HEK293 (cell line): ENCODE results near the gene MARCKSL1.

Experiments used
- CTCF ChIA-PET: fragments of 350-600 bp; formaldehyde crosslinking; extraction: SDS; loops from one replicate; lab custom pipeline; 2021; ENCODE audit warnings: antibody characterized with exemption; lab: Yijun Ruan, JAX
- POLR2A ChIA-PET: fragments of 300-600 bp; formaldehyde crosslinking; extraction: SDS; loops from one replicate; lab custom pipeline; 2020; ENCODE audit warnings: antibody characterized with exemption, inconsistent platforms; lab: Yijun Ruan, JAX
- H3K27ac ChIP-seq: fragments of 200-500 bp; sonication (Bioruptor generic); 2 replicates; pipeline ENCODE4 v1.5.1; 2014; ENCODE audit warnings: low read depth, low read length, control low read depth, inconsistent platforms; ENCODE audit errors: extremely low read depth
- H3K36me3 ChIP-seq, 2 experiments: fragments of 200-500 bp in 1 of 2; sonication (Bioruptor generic) in 1 of 2; 1 replicate in 1 of 2; 2 replicates in 1 of 2; pipeline ENCODE4 v1.5.1; 2014 to 2017; ENCODE audit warnings: inconsistent platforms in 2 of 2, low read length in 2 of 2; ENCODE audit not compliant: control insufficient read depth in 2 of 2, insufficient read depth in 1 of 2
- H3K4me1 ChIP-seq: fragments of 200-500 bp; sonication (Bioruptor generic); 2 replicates; pipeline ENCODE4 v1.5.1; 2014; ENCODE audit warnings: mild to moderate bottlenecking, low read length, inconsistent platforms; ENCODE audit not compliant: control insufficient read depth, insufficient read depth
- H3K4me3 ChIP-seq: 2 replicates; pipeline ENCODE4 v1.5.1; 2011; ENCODE audit warnings: low read depth, mild to moderate bottlenecking, control low read depth, low read length, moderate library complexity
- H3K9me3 ChIP-seq: fragments of 200-500 bp; sonication (Bioruptor generic); 2 replicates; pipeline ENCODE4 v1.5.1; 2014; ENCODE audit warnings: low read depth, low read length, inconsistent platforms; ENCODE audit not compliant: control insufficient read depth, insufficient read depth
- HOXC10 ChIP-seq: sonication (generic); formaldehyde crosslinking; IDR thresholded peaks from 2 replicates; pipeline ENCODE4 v1.8.1; 2023; ENCODE audit warnings: mild to moderate bottlenecking, missing genetic modification reagents
- OSR2 ChIP-seq: fragments of 450-650 bp; formaldehyde crosslinking; IDR thresholded peaks from 2 replicates; pipeline ENCODE4 v1.5.1; 2016; ENCODE audit warnings: missing biosample characterization, missing genetic modification characterization
- ZNF121 ChIP-seq: fragments of 450-650 bp; formaldehyde crosslinking; IDR thresholded peaks from 2 replicates; pipeline ENCODE4 v1.5.1; 2016; ENCODE audit warnings: missing biosample characterization, missing genetic modification characterization
- ZNF214 ChIP-seq: fragments of 450-650 bp; formaldehyde crosslinking; IDR thresholded peaks from 2 replicates; pipeline ENCODE4 v1.5.1; 2017; ENCODE audit warnings: missing biosample characterization, mild to moderate bottlenecking, missing genetic modification characterization, borderline replicate concordance
- ZNF366 ChIP-seq: fragments of 450-650 bp; formaldehyde crosslinking; conservative IDR thresholded peaks from 2 replicates; pipeline ENCODE4 v1.5.1; 2016; ENCODE audit warnings: missing biosample characterization, missing genetic modification characterization
- ZNF404 ChIP-seq: fragments of 450-650 bp; formaldehyde crosslinking; IDR thresholded peaks from 2 replicates; pipeline ENCODE4 v1.5.1; 2017; ENCODE audit warnings: missing biosample characterization, missing genetic modification characterization
- ZNF449 ChIP-seq: fragments of 450-650 bp; formaldehyde crosslinking; IDR thresholded peaks from 2 replicates; pipeline ENCODE4 v1.5.1; 2017; ENCODE audit warnings: missing biosample characterization, mild to moderate bottlenecking, missing genetic modification characterization, moderate library complexity
- ZNF518A ChIP-seq: fragments of 450-650 bp; formaldehyde crosslinking; conservative IDR thresholded peaks from 2 replicates; pipeline ENCODE4 v1.5.1; 2016; ENCODE audit warnings: low read depth, missing biosample characterization, missing genetic modification characterization
- ZNF776 ChIP-seq: fragments of 450-650 bp; formaldehyde crosslinking; IDR thresholded peaks from 2 replicates; pipeline ENCODE4 v1.5.0; 2017; ENCODE audit warnings: missing biosample characterization, missing genetic modification characterization, borderline replicate concordance
- ZNF791 ChIP-seq: fragments of 450-650 bp; formaldehyde crosslinking; IDR thresholded peaks from 2 replicates; pipeline ENCODE4 v1.5.1; 2016; ENCODE audit warnings: missing biosample characterization, missing genetic modification characterization
- TF ChIP-seq, protein P1 (sequence below): fragments of 450-650 bp; formaldehyde crosslinking; IDR thresholded peaks from 2 replicates; pipeline ENCODE4 v1.5.1; 2017; ENCODE audit warnings: missing biosample characterization, missing genetic modification characterization
- TF ChIP-seq, protein P2 (sequence below): fragments of 450-650 bp; formaldehyde crosslinking; IDR thresholded peaks from 2 replicates; pipeline ENCODE4 v1.5.1; 2016; ENCODE audit warnings: missing biosample characterization, missing genetic modification characterization, low read depth
- TF ChIP-seq, protein P3 (sequence below): fragments of 450-650 bp; IDR thresholded peaks from 2 replicates; pipeline ENCODE4 v1.5.1; 2018; ENCODE audit warnings: missing biosample characterization, mild to moderate bottlenecking, missing genetic modification characterization

MARCKSL1 gene

GRCh38 chr1:32309960-32310359 lies 26.1 kb downstream of the MARCKSL1 start:
- TF ChIP-seq ZNF449 (tag by site-specific recombination) (peak; percentile 44; the same call in 1 of the 2 replicates), ZNF791 (tag by site-specific recombination) (no peak), ZNF366 (no peak), ZNF214 (tag by site-specific recombination) (no peak), ZNF404 (tag by site-specific recombination) (no peak), ZNF121 (tag by site-specific recombination) (peak; percentile 49; the same call in 1 of the 2 replicates), ZNF776 (tag by site-specific recombination) (no peak)
- TF ChIP-seq, protein P1, sequence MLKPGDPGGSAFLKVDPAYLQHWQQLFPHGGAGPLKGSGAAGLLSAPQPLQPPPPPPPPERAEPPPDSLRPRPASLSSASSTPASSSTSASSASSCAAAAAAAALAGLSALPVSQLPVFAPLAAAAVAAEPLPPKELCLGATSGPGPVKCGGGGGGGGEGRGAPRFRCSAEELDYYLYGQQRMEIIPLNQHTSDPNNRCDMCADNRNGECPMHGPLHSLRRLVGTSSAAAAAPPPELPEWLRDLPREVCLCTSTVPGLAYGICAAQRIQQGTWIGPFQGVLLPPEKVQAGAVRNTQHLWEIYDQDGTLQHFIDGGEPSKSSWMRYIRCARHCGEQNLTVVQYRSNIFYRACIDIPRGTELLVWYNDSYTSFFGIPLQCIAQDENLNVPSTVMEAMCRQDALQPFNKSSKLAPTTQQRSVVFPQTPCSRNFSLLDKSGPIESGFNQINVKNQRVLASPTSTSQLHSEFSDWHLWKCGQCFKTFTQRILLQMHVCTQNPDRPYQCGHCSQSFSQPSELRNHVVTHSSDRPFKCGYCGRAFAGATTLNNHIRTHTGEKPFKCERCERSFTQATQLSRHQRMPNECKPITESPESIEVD (tag by site-specific recombination) = peak; percentile 42; the same call in 1 of the 2 replicates
- TF ChIP-seq, protein P2, sequence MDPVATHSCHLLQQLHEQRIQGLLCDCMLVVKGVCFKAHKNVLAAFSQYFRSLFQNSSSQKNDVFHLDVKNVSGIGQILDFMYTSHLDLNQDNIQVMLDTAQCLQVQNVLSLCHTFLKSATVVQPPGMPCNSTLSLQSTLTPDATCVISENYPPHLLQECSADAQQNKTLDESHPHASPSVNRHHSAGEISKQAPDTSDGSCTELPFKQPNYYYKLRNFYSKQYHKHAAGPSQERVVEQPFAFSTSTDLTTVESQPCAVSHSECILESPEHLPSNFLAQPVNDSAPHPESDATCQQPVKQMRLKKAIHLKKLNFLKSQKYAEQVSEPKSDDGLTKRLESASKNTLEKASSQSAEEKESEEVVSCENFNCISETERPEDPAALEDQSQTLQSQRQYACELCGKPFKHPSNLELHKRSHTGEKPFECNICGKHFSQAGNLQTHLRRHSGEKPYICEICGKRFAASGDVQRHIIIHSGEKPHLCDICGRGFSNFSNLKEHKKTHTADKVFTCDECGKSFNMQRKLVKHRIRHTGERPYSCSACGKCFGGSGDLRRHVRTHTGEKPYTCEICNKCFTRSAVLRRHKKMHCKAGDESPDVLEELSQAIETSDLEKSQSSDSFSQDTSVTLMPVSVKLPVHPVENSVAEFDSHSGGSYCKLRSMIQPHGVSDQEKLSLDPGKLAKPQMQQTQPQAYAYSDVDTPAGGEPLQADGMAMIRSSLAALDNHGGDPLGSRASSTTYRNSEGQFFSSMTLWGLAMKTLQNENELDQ (tag by site-specific recombination) = no peak
- TF ChIP-seq, protein P3, sequence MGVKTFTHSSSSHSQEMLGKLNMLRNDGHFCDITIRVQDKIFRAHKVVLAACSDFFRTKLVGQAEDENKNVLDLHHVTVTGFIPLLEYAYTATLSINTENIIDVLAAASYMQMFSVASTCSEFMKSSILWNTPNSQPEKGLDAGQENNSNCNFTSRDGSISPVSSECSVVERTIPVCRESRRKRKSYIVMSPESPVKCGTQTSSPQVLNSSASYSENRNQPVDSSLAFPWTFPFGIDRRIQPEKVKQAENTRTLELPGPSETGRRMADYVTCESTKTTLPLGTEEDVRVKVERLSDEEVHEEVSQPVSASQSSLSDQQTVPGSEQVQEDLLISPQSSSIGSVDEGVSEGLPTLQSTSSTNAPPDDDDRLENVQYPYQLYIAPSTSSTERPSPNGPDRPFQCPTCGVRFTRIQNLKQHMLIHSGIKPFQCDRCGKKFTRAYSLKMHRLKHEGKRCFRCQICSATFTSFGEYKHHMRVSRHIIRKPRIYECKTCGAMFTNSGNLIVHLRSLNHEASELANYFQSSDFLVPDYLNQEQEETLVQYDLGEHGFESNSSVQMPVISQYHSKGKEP (tag by site-specific recombination) = no peak
- TF ChIP-seq, all 188 proteins: peak for 3
- ChIA-PET POLR2A (interaction anchor here (1.0 kb wide), 1 partner anchor 26 kb away, joined by 4 read pairs; the partner anchor contains the start of gene MARCKSL1), CTCF (no interaction called here)
- Histone ChIP-seq H3K4me1 (peaks cover 12% of the 10 kb centered on the region), H3K27ac (no peak overlapping the region), H3K9me3 (no peaks in the 10 kb centered on the region), H3K4me3 (no peak overlapping the region), H3K36me3 (peaks cover 11 to 30% of the 10 kb centered on the region in 2 experiments)

- TF ChIP-seq ZNF518A = no peak
- no peak for TF ChIP-seq OSR2 (tag by site-specific recombination)
- TF ChIP-seq HOXC10 (CRISPR knock-in tag) = no peak
- peaks cover 31 to 51% of the 10 kb centered on the region in 2 experiments for H3K36me3 ChIP-seq
- H3K4me3 ChIP-seq = no peak overlapping the region
- ChIA-PET POLR2A (interaction anchor here (1.4 kb wide), 1 partner anchor 29 kb away, joined by 3 read pairs; the partner anchor contains the start of gene MARCKSL1), CTCF (interaction anchor here (2.2 kb wide), 1 partner anchor 9 kb away, joined by 5 read pairs; no protein-coding TSS in a partner anchor)
- H3K9me3 ChIP-seq = no peaks in the 10 kb centered on the region
- no peak overlapping the region for H3K27ac ChIP-seq
- H3K4me1 ChIP-seq = peaks cover 12% of the 10 kb centered on the region
These were observed 28.7 kb downstream of the MARCKSL1 start for GRCh38 chr1:32307324-32307723.
